ENCODE results near the gene RNF167.

- TF ChIP-seq, protein P1, sequence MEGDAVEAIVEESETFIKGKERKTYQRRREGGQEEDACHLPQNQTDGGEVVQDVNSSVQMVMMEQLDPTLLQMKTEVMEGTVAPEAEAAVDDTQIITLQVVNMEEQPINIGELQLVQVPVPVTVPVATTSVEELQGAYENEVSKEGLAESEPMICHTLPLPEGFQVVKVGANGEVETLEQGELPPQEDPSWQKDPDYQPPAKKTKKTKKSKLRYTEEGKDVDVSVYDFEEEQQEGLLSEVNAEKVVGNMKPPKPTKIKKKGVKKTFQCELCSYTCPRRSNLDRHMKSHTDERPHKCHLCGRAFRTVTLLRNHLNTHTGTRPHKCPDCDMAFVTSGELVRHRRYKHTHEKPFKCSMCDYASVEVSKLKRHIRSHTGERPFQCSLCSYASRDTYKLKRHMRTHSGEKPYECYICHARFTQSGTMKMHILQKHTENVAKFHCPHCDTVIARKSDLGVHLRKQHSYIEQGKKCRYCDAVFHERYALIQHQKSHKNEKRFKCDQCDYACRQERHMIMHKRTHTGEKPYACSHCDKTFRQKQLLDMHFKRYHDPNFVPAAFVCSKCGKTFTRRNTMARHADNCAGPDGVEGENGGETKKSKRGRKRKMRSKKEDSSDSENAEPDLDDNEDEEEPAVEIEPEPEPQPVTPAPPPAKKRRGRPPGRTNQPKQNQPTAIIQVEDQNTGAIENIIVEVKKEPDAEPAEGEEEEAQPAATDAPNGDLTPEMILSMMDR (IDR thresholded peaks at IDR 0.05) = no peak
- no peak for TF ChIP-seq POLR2A (IDR thresholded peaks at IDR 0.05)
Observed at GRCh38 chr17:4928881-4929280, 11.2 kb upstream of the RNF167 start.
